Stimulated activated CD4-positive, alpha-beta T cell treated with anti-CD3 and anti-CD28 coated beads, Interleukin-4, amount 100 ng/mL, for 1 hour (primary cell): ENCODE measurements around the gene ZBTB6.
"Not testable (repeated sequence)": the region's sequence is repeated elsewhere in the genome, so short reads cannot be mapped to it uniquely, and the experiment has no call there.

Source experiments
- DNase-seq: peaks from one replicate; pipeline ENCODE4 v3.0.0-alpha.2; 2020

Gene ZBTB6

GRCh38 chr9:122923947-122924346 is 10.8 kb upstream of the ZBTB6 start:
- no peak for DNase-seq

GRCh38 chr9:122922713-122923112 is 9.6 kb upstream of the ZBTB6 start:
- no peak for DNase-seq

GRCh38 chr9:122918310-122918709 is 5.2 kb upstream of the ZBTB6 start:
- no peak for DNase-seq

- DNase-seq = no peak
Observed at GRCh38 chr9:122912671-122912963, 506 bp downstream of the ZBTB6 start.

GRCh38 chr9:122906122-122906521 is 7.0 kb downstream of the ZBTB6 start:
- DNase-seq = not testable (repeated sequence)

- peak; percentile 92 for DNase-seq
Observed at GRCh38 chr9:122904823-122905710, 8.1 kb downstream of the ZBTB6 start, which contains the start of gene RC3H2. Gene RC3H2, minus strand, starts transcription at chr9:122905359. Its CDS starts 7,850 bp downstream, at chr9:122897509.

- peak; percentile 19 for DNase-seq
Observed at GRCh38 chr9:122904466-122904822, 8.7 kb downstream of the ZBTB6 start.

- no peak for DNase-seq
Observed at GRCh38 chr9:122900791-122901190, 12.3 kb downstream of the ZBTB6 start.

- DNase-seq = no peak
Observed at GRCh38 chr9:122897969-122898368, 15.2 kb downstream of the ZBTB6 start.

GRCh38 chr9:122888480-122888879 is 24.6 kb downstream of the ZBTB6 start:
- no peak for DNase-seq

- DNase-seq = no peak
Observed at GRCh38 chr9:122883125-122883524, 30.0 kb downstream of the ZBTB6 start.

GRCh38 chr9:122879443-122879842 is 33.7 kb downstream of the ZBTB6 start:
- DNase-seq = no peak

- DNase-seq = no peak
Observed at GRCh38 chr9:122875523-122875922, 37.6 kb downstream of the ZBTB6 start.

GRCh38 chr9:122867276-122867675 is 45.8 kb downstream of the ZBTB6 start:
- DNase-seq = not testable (repeated sequence)

GRCh38 chr9:122866079-122866478 is 47.0 kb downstream of the ZBTB6 start:
- no peak for DNase-seq

GRCh38 chr9:122865300-122865699 is 47.8 kb downstream of the ZBTB6 start:
- DNase-seq = no peak

GRCh38 chr9:122863407-122863806 is 49.7 kb downstream of the ZBTB6 start:
- DNase-seq = no peak

- no peak for DNase-seq
Observed at GRCh38 chr9:122860319-122861142, 52.6 kb downstream of the ZBTB6 start.
